Coronary artery (tissue), 2 donors: ENCODE measurements around the gene DLG3.

Source experiments
- DNase-seq: peaks from one replicate; pipeline ENCODE4 v3.0.0-alpha.2; 2017; ENCODE audit warnings: low spot score
- H3K27ac ChIP-seq, 2 donors: fragments of 200-600 bp; sonication (generic); one replicate each; pipeline ENCODE4 v1.5.1; 2016 to 2019
- H3K4me3 ChIP-seq: fragments of 200-600 bp; sonication (generic); 2 replicates; pipeline ENCODE4 v1.5.1; 2016; ENCODE audit warnings: mild to moderate bottlenecking, moderate library complexity
- TF ChIP-seq, protein P1 (sequence below): fragments of 200-600 bp; sonication (generic); IDR thresholded peaks from one replicate; pipeline ENCODE4 v1.5.1; 2019; ENCODE audit warnings: antibody characterized with exemption

DLG3 gene

DNA sequence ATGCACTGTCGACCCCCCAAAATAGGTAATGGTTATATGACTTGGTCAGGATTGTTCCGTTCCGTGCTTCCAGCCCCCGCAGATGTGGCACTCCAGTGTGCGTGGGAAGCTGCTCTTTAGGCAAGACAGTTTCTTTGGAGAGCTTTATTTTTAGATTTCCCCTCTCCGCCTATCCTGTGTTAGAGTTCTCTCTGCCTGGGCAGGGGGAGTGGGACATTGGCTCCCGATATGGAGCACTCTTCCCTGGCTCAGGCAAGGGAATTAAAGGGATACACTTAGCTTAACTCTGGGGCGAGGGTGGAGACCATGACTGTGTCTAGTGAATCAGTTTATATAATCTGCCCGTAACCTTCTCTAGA, 36.0 kb downstream of the DLG3 start:
- H3K27ac ChIP-seq = peak overlapping the region; percentile 40 to 81
- H3K4me3 ChIP-seq = peak overlapping the region; percentile 56
- TF ChIP-seq, protein P1, sequence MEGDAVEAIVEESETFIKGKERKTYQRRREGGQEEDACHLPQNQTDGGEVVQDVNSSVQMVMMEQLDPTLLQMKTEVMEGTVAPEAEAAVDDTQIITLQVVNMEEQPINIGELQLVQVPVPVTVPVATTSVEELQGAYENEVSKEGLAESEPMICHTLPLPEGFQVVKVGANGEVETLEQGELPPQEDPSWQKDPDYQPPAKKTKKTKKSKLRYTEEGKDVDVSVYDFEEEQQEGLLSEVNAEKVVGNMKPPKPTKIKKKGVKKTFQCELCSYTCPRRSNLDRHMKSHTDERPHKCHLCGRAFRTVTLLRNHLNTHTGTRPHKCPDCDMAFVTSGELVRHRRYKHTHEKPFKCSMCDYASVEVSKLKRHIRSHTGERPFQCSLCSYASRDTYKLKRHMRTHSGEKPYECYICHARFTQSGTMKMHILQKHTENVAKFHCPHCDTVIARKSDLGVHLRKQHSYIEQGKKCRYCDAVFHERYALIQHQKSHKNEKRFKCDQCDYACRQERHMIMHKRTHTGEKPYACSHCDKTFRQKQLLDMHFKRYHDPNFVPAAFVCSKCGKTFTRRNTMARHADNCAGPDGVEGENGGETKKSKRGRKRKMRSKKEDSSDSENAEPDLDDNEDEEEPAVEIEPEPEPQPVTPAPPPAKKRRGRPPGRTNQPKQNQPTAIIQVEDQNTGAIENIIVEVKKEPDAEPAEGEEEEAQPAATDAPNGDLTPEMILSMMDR = no peak
- DNase-seq = no peak

DNA sequence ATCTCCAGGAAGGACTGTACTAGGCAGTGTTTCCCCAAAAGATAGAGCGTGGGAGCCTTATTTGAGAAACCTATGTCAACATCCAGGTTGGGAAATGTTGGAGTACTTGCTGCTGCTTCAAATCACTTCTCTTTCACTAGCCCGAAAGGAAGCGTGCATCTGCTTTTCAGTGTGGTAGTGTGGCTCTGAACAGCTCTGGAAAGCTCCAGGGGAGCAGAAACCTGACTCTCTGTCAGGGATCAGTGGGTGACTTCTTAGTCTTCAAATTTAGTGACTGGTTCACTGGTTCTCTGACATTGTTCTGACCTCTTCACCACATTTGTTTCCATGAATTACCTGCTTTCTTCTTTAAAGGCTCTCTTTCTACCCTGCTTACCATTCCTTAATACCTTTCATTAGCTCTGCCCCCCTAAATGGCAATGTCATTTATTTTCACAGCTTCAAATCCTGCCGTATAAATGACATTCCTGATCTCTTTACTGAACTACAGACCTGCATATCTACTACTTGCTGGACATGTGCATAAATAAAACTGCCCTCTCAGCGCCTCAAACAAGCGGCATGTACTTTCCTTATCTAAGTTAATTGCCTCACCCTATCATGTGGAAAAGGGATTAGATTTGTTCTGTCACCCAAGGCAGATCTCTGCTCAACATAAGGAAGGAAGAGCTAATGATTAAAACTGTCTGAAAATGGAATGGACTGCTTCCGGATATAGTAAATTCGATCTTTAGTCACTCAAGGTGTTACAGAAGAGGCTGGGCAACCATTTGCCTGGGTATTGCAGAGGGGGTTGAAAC, 37.0 kb downstream of the DLG3 start:
- Histone ChIP-seq H3K27ac (peak overlapping the region in 1 of 2 donors; percentile 40), H3K4me3 (no peak overlapping the region)
- no peak for DNase-seq
- TF ChIP-seq, protein P1 = no peak

DNA sequence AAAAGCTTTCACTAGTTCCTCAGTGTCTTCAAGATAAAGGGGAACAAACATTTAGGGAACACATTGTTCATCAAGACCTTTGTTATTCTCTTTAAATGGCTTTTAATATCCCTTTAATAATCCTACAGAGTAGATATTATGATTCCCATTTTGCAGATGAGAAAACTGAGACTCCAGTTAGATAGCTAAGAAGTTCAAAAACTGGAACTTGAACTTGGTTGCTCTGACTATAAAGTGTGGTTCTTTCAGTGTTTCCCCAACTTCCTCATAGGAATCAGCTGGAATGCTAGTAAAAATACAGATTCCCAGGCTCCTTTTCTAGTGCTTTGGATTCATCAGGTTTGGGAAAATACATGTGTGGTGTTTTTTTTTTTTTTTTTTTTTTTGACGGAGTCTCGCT, 37.7 kb downstream of the DLG3 start:
- Histone ChIP-seq H3K4me3 (no peak overlapping the region), H3K27ac (no peak overlapping the region)
- TF ChIP-seq, protein P1 = no peak
- no peak for DNase-seq

DNA sequence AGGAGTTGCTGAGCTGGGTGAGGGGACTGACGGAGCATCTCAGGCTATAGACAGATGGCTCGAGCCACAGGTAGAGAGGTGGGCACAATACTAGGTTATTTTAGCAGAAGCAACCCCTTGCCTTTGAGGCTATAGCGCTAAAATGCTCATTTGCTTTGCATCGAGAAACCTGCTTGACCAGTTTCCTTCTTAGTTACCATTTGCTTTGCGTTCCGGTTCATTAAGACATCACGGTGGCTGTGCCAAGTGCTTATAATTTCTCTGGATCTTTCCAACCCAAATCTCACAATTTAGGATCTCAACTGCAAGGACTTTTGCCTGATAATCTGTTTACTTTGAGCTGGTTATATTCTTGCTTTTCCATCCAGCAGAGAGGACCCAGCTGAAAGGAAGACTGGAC, 40.8 kb downstream of the DLG3 start:
- TF ChIP-seq, protein P1 = no peak

DNA sequence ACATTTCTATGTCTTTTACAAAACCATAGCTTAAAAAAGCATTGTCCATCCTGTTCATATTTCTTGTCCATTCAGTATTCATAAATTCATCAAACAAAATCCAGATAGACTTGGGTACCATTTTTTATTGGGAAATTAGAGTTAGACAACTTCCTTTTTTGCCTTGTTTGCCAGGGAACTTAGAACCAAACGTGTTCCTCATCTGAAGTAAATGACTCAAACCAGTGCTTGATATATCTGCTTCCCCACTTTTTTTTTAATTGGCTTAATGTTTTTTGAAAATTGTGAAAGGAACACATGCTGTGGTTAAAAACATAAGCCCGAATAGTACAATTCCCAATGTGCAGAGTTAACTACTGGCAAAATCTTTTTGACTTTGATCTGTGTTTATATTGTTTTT, 44.2 kb downstream of the DLG3 start:
- Histone ChIP-seq H3K27ac (no peak overlapping the region), H3K4me3 (no peak overlapping the region)
- TF ChIP-seq, protein P1 = no peak
- no peak for DNase-seq

More for the DNA sequence above, 40.8 kb downstream of the DLG3 start:
- H3K27ac ChIP-seq = no peak overlapping the region
- DNase-seq = no peak
- no peak overlapping the region for H3K4me3 ChIP-seq

DNA sequence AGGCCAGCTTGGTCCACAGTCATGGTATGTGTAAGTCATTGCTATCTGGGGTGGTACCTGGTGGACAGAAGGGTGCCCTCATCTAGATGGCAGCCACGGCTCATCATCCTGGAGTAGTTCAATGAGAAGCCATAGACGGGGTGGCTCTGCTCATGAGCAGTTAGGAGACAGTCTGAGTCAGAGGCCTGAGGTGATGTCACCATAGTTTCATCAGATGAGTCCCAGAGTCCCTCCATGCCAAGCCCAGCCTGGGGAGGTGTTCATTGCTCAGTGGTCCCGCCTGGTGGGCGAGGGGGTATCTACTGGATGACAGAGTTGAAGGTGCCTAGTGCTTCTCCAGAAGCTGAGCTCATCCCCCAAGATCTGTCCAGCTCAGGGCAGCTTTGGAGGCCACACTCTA, 49.8 kb downstream of the DLG3 start:
- no peak for DNase-seq
- no peak overlapping the region for H3K4me3 ChIP-seq
- no peak overlapping the region for H3K27ac ChIP-seq
- TF ChIP-seq, protein P1 = no peak

DNA sequence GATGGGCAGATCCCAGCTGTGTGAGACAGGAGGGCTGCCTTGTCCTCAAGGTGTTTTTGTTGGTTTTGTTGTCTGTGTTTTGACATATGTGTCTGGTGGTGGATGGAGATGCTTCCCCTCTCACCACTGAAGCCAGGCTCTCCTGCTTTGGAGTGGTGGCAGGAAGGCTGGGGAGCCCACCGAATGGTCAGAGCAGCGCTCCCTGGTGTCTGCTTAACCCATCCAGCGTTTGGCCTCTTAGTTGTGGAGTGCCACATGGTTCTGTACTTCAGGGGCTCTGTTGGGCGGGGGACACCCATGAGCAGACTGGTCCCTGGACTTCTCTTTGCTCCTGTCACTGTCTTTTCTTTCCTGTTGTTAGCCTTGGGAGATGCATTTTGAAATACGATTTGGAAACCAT, 51.9 kb downstream of the DLG3 start:
- no peak for DNase-seq
- Histone ChIP-seq H3K27ac (no peak overlapping the region), H3K4me3 (no peak overlapping the region)
- TF ChIP-seq, protein P1 = no peak
